GM18508 (cell line): Measurements from ENCODE around the gene ANKRD52.
"Not testable (repeated sequence)": the region's sequence is repeated elsewhere in the genome, so short reads cannot be mapped to it uniquely, and the experiment has no call there.

Source experiments
- ATAC-seq: cut with Tn5 transposase; IDR thresholded peaks from one replicate; pipeline ENCODE4 v1.9.1; 2021; ENCODE audit warnings: moderate number of reproducible peaks; ENCODE audit not compliant: insufficient read depth, unreplicated experiment

The ANKRD52 gene

DNA sequence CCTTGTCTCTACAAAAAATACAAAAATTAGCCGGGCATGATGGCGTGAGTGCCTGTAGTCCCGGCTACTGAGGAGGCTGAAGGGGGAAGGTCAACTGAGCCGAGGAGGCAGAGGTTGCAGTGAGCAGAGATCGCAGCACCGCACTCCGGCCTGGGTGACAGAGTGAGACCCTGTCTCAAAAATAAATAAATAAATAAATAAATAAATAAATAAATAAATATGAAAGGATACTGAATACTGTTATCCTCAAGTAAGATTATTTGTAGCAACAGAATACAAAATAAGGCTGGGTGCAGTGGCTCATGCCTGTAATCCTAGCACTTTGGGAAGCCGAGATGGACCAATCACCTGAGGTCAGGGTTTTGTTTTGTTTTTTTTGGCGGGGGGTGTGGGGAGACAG is 38.3 kb downstream of the ANKRD52 start:
- ATAC-seq: no peak

GRCh38 chr12:56216461-56216860 is 41.7 kb downstream of the ANKRD52 start:
- ATAC-seq: no peak

- ATAC-seq: no peak
Measured at GRCh38 chr12:56213878-56214277, 44.3 kb downstream of the ANKRD52 start.

DNA sequence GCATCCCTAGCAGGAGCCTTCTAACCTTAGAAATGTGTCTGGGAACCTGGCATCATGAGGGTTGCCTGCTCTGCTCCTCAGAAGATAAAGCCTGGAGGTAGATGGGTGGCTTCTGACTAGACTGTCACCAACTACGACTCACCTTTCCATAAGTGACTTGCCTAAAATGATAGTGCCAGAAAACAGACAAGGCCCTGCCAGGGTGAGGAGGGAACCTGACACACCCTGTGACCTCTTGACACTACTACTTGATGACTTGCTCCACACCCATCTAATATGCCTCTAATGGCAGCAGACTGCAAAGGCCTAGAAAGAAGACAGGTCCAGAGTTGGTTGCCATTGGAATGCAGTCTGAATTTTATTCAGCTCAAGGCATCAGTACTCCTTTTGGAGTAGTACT is 45.8 kb downstream of the ANKRD52 start:
- no peak for ATAC-seq

DNA sequence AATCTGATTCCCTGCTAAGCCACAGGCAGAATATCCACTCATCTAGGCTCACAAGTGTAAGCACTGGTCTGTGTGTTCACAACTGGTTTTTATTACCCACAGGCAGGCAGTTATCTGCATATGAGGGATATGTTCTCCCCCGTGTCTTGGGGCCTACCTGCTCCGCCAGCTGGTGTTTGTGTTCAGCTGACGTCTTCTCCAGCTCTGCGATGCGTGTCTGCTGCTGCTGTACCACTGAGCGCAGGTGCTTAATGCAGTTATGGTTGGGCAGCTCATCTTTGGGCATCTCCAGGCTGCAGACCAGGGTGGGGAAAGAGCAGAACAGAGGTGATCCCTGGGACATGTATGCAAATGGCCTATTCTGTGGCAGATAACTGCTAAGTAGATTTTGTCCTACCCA is 50.2 kb downstream of the ANKRD52 start:
- no peak for ATAC-seq

DNA sequence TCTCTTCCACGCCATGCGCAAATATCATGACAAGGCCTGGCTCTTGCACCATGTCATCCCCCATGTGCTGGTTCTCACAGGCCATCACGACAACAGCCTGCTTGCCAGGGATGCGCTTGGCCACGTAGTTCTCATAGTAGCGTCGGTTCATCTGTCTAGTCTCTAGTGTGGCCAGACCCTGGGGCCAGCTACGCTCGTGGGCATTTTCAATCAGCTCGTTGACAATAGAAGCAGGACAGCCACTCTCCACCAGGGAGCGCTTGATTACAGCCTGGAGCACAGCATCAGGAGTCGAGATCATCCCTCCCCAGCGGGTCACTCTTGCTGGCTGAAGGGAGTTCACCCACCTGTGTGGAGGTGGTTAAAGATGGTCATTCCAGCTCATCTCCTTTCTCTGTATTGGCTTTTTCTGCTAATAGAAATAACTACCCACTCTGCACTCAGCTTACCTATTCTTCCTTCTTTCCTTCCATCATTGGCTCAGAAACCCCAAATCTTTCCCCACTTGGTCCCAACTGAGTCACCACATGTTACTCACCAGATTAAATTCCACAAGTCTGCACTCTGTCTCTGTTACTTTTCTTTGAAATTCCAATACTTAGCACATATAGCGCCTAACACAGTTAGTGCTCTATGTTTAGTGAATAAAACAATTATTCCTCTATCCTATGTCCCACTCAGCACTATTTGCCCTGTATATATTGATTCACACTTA is 51.6 kb downstream of the ANKRD52 start:
- ATAC-seq: no peak

- ATAC-seq: no peak
Measured at GRCh38 chr12:56205445-56205844, 52.7 kb downstream of the ANKRD52 start.

GRCh38 chr12:56204275-56204674 is 53.9 kb downstream of the ANKRD52 start:
- ATAC-seq: no peak

DNA sequence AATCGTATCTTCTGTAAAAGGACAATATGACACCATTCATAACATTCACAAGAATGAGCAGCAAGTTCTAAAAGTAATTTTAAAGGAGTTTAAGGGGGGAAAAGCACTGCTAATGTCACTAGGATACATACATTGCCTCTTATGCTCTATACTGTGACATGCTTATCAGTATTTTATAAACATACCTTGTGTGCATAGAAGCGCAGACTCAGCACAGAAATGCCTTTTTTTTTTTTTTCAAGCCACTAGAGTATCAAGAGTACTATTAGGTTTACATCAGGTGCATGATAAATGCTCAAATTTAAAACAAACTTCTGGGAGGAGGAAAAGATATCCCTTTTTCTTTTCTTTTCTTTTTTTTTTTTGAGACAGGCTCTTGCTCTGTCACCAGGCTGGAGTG is 55.3 kb downstream of the ANKRD52 start:
- no peak for ATAC-seq

- ATAC-seq: no peak
Measured at GRCh38 chr12:56202366-56202765, 55.8 kb downstream of the ANKRD52 start.

DNA sequence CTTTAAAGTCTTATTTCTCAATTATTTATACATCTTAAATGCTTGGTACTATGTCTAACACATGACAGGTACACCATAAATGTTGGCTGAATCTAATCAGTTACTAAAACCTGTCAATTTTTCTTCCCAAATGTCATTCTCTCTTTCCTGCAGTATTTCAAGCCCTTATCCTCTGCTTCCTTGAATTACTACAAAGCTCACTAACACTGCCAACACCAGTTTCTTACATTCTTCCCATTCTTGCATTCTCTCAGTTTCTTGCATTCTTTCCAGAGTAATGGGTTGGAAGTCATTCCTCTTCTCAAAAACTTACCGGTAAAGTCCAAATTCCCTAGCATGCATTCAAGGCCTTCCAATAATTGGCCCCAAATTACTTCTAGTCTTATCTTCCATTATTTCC is 59.3 kb downstream of the ANKRD52 start:
- ATAC-seq: no peak

GRCh38 chr12:56197921-56198635 is 60.1 kb downstream of the ANKRD52 start:
- no peak for ATAC-seq

DNA sequence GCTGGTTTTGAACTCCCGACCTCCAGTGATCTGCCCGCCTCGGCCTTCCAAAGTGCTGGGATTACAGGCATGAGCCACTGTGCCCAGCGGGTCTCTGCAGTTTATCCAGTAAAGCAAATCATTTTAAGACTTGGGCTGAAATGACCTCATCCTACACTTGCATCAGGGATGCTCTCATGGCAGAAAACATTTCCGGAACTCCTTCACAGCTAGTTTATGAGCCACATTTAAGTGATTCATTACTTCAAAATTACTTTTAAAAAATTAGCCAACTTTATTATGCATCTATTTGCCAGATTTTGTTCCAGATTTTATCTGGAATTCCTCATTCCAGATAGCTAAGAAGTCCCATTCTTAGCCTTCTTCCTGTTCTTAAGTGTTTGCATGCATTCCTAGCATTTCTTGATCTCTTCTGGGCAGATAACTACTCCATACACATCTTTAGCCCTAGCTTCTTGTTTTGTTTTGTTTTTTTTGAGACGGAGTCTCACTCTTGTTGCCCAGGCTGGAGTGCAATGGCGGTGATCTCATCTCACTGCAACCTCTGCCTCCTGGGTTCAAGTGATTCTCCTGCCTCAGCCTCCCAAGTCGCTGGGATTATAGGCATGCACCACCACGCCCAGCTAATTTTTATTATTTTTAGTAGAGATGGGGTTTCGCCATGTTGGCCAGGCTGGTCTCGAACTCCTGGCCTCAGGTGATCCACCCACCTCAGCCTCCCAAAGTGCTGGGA is 61.2 kb downstream of the ANKRD52 start:
- ATAC-seq: not testable (repeated sequence)

DNA sequence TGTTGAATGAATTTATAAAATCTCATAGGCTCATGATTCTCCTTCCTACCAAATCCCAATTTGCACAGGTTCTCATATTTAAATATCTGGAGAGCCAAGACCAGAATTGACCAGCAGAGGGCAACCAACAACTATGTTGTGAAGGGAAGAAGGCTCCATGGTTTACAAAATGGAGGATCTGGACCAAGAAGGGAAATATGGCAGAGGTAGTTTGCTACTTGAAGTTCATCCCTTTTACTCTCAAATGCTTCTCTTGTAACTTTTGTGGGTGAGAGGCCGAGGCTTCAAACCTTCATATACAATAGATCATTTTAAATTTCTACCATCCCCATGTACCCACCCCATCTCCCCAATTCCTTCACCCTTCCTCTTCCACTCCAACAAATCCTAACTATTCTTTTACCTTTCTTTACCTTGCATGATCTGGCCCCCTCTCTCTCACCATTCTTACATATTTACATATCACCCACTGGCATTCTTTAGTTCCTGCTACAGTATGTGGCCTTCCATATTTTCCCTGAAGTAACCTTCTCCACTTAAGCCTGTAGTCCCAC is 65.1 kb downstream of the ANKRD52 start:
- ATAC-seq: no peak

- no peak for ATAC-seq
Measured at GRCh38 chr12:56192582-56192981, 65.6 kb downstream of the ANKRD52 start.

- no peak for ATAC-seq
Measured at GRCh38 chr12:56190695-56191155, 67.5 kb downstream of the ANKRD52 start.

DNA sequence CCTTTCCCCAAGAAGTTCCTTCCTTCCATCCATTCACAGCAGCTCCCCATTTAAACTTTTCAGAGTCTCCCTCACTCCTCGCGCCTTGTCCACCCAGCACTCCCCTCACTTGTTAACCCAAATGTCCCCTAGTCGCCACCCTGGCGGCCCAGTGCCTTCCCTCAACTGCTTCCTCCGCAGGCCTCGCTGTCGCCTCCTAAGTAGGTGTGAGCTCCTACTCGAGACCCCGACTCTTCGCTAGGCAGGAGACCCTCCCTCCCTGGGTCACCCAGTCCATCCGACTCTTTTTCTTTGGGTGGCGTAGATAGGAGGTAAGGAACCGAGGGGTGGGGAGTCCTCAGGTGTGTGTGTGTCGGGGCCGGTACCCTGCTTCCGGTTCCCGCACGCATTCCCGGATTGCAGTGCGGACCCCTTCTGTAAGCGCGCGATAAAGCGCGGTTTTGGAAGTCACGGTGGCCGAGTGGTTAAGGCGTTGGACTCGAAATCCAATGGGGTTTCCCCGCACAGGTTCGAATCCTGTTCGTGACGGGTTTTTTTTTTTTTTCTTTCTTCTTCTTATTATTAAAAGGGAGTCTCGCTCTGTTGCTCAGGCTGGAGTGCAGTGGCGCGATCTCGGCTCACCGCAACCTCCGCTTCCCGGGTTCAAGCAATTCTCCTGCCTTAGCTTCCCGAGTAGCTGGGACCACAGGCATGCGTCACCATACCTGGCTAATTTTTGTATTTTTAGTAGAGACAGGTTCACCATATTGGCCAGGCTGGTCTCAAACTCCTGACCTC is 68.1 kb downstream of the ANKRD52 start:
- no peak for ATAC-seq

GRCh38 chr12:56189099-56189917 is 68.9 kb downstream of the ANKRD52 start, which contains the start of gene SMARCC2:
SMARCC2 (minus strand) TSS chr12:56189483; CDS start chr12:56189461, 22 bp downstream.
- no peak for ATAC-seq

GRCh38 chr12:56188778-56189098 is 69.4 kb downstream of the ANKRD52 start:
- no peak for ATAC-seq
